GM12891 (cell line): ENCODE data around the gene ELK3.

Experiments
- POLR2A ChIP-seq: IDR thresholded peaks from 2 replicates; pipeline ENCODE4 v1.6.1; 2011; ENCODE audit warnings: low read depth, low read length, control low read depth
- POLR2AphosphoS5 ChIP-seq: IDR thresholded peaks from 2 replicates; pipeline ENCODE4 v1.6.1; 2011; ENCODE audit warnings: low read depth, low read length, control low read depth
- SPI1 ChIP-seq: IDR thresholded peaks from 2 replicates; pipeline ENCODE4 v1.6.1; 2011; ENCODE audit warnings: low read depth, low read length, control low read depth

- TF ChIP-seq POLR2A, result no peak
- TF ChIP-seq POLR2AphosphoS5, result no peak
- TF ChIP-seq SPI1, result no peak
These were observed 105.9 kb downstream of the ELK3 start for GRCh38 chr12:96300064-96300463.
